Loucy (cell line): ENCODE results near the gene LGR4.

Experiments
- EZH2phosphoT487 ChIP-seq: fragments of 200-600 bp; IDR thresholded peaks from 2 replicates; pipeline ENCODE4 v1.6.1; 2018; ENCODE audit warnings: antibody characterized with exemption, mild to moderate bottlenecking, moderate library complexity, borderline replicate concordance
- TF ChIP-seq, protein P1 (sequence below): fragments of 200-600 bp; sonication (generic); conservative IDR thresholded peaks from 2 replicates; pipeline ENCODE4 v1.5.1; 2014; ENCODE audit warnings: mild to moderate bottlenecking, antibody characterized with exemption, low read length

DNA sequence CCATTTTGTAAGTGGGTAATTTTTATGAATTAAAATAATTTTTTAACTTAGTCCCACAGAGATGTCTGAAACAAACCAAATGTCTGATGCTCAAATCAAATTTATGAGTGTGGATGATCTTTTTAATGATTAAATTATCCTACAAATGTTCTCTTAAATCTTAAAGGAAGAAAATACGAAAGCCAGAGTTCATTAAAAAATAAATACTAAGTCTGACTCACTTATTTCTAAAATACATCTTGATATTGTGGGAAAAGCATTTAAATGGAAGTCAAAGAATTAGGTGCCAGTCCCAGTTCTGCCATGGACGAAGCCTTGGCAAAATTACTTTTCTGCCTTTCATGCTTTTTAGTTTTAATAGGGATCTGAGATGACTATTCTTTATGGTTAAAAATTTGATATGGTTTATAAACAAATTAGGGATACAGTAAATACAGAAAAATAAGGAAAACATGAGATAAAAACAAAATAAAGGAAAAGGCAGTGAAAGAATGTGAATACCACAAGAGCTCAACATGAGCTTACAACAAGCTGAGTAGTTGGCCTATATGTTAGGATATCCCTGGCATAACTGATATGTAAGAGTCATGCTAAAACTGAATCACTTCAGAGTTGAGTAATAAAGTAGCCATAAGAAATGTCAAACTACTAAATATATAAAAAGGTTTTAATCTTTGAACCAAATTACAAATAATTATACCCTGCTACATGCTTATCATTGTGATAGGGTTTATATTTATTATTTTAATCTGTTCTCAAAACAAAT is 118.8 kb downstream of the LGR4 start:
- TF ChIP-seq, protein P1, sequence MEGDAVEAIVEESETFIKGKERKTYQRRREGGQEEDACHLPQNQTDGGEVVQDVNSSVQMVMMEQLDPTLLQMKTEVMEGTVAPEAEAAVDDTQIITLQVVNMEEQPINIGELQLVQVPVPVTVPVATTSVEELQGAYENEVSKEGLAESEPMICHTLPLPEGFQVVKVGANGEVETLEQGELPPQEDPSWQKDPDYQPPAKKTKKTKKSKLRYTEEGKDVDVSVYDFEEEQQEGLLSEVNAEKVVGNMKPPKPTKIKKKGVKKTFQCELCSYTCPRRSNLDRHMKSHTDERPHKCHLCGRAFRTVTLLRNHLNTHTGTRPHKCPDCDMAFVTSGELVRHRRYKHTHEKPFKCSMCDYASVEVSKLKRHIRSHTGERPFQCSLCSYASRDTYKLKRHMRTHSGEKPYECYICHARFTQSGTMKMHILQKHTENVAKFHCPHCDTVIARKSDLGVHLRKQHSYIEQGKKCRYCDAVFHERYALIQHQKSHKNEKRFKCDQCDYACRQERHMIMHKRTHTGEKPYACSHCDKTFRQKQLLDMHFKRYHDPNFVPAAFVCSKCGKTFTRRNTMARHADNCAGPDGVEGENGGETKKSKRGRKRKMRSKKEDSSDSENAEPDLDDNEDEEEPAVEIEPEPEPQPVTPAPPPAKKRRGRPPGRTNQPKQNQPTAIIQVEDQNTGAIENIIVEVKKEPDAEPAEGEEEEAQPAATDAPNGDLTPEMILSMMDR = no peak
- no peak for TF ChIP-seq EZH2phosphoT487
